GM19035 (cell line): ENCODE measurements around the gene PDXDC1.
"Not testable (repeated sequence)": the region's sequence is repeated elsewhere in the genome, so short reads cannot be mapped to it uniquely, and the experiment has no call there.

ENCODE experiments used
- ATAC-seq: cut with Tn5 transposase; IDR thresholded peaks from one replicate; pipeline ENCODE4 v1.9.1; 2021; ENCODE audit not compliant: unreplicated experiment

Gene PDXDC1

DNA sequence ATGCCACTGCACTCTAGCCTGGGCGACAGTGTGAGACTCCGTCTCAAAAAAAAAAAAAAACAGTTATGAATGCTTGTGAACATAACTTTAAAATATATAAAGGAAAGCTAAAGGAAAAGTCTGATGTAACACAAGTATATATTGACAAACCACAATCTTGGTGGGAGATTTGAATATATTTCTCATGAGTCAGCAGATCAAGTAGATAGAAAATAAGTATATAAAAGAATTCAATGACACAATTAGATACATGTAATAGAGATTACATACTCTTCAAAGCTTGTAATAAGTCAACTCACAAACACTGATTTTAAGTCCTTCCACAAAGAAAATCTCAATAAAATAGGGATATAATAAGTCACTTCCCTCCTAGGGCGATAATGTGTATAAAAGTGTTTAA is 40.8 kb downstream of the PDXDC1 start:
- not testable (repeated sequence) for ATAC-seq

DNA sequence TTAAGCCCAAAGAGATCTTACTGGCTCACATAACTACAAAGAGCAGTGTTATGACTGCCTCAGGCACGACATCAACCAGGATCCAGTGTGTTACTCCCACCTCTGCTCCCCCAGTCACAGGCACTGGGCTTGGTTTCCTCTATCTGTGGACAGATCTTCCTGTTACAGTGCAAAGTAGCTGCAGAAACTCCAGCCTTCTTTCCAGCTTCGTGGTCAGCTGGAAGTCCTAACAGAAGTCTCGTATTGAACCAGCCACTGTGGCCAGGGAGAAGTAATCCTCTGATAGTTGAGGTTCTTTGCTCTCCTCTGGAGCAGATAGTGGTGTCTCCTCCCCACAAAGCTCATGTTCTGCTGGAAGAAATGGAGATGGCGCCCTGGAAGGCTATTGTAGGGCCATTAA is 41.5 kb downstream of the PDXDC1 start:
- not testable (repeated sequence) for ATAC-seq

GRCh38 chr16:15016951-15017580 is 42.2 kb downstream of the PDXDC1 start:
- not testable (repeated sequence) for ATAC-seq

GRCh38 chr16:15021429-15021828 is 46.6 kb downstream of the PDXDC1 start:
- ATAC-seq = not testable (repeated sequence)

- ATAC-seq = peak; percentile 67
Observed at GRCh38 chr16:15022194-15022593, 47.4 kb downstream of the PDXDC1 start.

- not testable (repeated sequence) for ATAC-seq
Observed at GRCh38 chr16:15023381-15024077, 48.7 kb downstream of the PDXDC1 start.

DNA sequence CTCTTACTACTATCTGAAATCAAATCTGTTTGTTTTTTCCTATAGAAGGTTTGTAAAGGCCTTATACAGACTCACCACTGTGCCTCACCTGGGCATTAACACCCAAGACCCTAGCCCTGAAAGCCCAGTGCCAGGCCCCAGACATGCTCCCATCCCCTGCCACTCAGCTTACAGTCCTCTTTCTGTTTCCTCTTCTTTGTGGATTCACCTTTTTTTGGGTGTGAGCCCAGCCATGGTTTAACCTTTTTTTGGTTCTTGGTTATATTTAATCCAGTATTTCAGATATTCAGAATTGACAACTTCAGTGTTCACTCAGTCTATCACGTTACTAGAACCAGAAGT is 50.0 kb downstream of the PDXDC1 start:
- not testable (repeated sequence) for ATAC-seq

- ATAC-seq = not testable (repeated sequence)
Observed at GRCh38 chr16:15025234-15025951, 50.6 kb downstream of the PDXDC1 start.

- not testable (repeated sequence) for ATAC-seq
Observed at GRCh38 chr16:15027051-15027450, 52.2 kb downstream of the PDXDC1 start.

- ATAC-seq = not testable (repeated sequence)
Observed at GRCh38 chr16:15027503-15028344, 52.9 kb downstream of the PDXDC1 start.

GRCh38 chr16:15028345-15028715 is 53.5 kb downstream of the PDXDC1 start:
- ATAC-seq = not testable (repeated sequence)

DNA sequence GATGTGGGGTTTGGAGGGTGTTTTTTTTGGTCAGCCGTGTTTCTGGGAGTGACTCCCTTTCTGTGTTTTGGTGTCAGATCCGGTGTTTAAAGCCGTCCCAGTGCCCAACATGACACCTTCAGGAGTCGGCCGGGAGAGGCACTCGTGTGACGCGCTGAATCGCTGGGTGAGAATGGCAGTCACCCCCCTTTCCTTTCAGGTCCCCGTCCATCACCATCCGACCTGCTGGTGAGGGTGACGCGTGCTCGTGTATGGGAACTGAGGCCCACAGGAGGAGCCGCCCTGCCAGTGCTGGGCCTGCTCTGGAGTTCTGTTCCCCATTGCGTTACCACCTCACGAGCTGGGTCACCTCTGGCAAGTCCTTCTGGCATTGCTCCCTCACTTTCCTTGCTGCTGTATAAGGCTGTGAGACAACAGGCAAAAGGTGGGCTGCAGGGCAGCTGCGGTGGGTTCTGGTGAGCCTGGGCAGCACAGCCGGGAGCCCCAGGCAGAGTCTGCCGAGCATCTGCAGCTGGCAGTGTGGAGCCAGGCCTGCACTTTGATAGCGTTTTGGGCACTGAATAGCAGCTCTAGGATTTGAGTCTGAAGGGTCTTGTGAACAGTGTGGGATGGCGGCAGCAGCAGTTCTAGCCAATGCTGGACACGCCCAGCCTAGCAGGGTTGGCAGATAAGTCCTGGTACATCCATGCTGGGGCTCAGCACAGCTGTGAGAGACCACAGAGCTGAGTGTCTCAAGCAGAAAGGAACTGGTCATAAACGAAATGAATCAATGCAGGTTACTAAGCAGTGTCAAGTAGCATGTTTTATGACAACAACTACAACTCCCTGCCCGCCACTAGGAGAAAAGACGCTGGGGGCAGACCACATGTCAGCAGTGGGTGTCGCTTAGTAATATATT is 54.2 kb downstream of the PDXDC1 start:
- not testable (repeated sequence) for ATAC-seq

DNA sequence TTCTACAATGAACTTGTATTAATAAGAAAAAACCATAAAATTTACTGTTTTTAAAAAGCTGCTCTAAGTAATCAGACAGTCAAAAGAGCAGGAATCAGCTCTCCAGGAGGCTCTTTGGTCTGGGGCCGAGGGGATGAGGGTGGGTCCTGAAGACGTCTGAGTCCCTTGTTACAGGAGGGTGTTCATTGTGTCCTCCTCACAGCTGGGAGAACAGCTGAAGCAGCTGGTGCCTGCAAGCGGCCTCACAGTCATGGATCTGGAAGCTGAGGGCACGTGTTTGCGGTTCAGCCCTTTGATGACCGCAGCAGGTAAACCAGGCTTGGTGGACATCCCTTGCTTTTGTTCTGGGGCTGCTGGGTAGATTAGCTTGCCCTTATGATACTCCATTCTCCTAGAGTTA is 54.9 kb downstream of the PDXDC1 start:
- not testable (repeated sequence) for ATAC-seq

- no peak for ATAC-seq
Observed at GRCh38 chr16:15031179-15031578, 56.4 kb downstream of the PDXDC1 start.

DNA sequence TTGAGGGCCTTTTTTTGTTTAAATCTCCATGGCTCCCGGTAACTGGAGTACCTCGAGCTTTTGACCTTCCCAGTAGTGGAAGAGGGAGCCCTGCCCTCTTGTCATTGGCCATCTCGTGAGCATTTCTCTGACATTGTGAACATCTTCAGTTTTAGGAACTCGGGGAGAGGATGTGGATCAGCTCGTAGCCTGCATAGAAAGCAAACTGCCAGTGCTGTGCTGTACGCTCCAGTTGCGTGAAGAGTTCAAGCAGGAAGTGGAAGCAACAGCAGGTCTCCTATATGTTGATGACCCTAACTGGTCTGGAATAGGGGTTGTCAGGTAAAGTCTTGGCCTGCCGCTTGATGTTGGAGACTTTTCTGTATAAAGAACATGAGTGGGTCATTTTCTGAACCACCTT is 56.8 kb downstream of the PDXDC1 start:
- ATAC-seq = no peak

- ATAC-seq = no peak
Observed at GRCh38 chr16:15032547-15033308, 57.9 kb downstream of the PDXDC1 start.

DNA sequence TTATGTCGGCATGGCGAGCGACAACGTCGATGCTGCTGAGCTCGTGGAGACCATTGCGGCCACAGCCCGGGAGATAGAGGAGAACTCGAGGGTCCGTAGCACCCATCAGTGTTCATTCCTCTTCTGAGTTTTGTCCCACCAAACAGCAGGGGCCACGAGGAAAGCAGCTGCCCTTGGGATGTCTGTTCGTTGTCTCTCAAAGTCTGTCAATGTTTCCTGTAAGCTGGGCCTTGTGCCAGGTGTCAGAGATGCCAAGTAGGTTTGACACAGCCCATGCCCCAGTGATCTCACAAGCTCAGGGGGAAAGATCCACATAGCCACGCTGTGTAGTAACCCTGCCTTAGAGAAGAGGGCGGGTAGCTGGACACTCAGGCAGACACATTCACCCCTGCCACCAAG is 58.5 kb downstream of the PDXDC1 start:
- ATAC-seq = no peak

GRCh38 chr16:15034266-15035162 is 59.7 kb downstream of the PDXDC1 start:
- no peak for ATAC-seq
